Activated T-helper 1 cell treated with anti-CD3 and anti-CD28 coated beads, Interleukin-2, amount 50 U/mL, for 16 hours (primary cell): ENCODE measurements around the gene CASS4.
"Not testable (repeated sequence)": the region's sequence is repeated elsewhere in the genome, so short reads cannot be mapped to it uniquely, and the experiment has no call there.

ENCODE experiments used
- DNase-seq, 2 donors: peaks; one replicate each; pipeline ENCODE4 v3.0.0-alpha.2; 2020; ENCODE audit warnings: low read depth in 1 of 2, low spot score in 1 of 2

Gene CASS4

DNA sequence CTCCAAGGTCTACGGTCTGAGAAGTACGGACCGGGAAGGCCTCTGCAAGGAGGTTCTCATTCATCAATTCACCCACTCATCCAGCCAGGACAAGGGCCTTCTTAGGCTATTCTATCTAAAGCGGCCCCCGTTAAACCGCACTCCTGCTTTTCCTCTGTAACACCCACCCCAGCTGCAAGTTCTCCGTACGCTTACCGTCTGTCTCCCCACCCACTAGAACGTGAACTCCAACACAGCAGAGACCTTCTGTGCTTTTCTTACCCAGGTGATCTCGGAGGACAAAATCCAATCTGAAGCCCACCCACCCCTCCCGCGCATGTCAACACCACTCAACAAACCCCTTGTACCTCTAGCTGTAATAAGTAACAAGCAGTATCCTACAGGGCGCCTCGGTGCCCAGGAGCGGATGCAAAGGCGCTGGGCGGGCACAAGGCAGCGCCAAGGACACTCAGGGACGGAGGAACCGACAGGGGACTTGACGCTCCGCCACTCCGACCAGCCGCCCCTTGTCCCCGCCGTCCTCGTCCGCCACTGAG is 20.4 kb upstream of the CASS4 start:
- no peak for DNase-seq

DNA sequence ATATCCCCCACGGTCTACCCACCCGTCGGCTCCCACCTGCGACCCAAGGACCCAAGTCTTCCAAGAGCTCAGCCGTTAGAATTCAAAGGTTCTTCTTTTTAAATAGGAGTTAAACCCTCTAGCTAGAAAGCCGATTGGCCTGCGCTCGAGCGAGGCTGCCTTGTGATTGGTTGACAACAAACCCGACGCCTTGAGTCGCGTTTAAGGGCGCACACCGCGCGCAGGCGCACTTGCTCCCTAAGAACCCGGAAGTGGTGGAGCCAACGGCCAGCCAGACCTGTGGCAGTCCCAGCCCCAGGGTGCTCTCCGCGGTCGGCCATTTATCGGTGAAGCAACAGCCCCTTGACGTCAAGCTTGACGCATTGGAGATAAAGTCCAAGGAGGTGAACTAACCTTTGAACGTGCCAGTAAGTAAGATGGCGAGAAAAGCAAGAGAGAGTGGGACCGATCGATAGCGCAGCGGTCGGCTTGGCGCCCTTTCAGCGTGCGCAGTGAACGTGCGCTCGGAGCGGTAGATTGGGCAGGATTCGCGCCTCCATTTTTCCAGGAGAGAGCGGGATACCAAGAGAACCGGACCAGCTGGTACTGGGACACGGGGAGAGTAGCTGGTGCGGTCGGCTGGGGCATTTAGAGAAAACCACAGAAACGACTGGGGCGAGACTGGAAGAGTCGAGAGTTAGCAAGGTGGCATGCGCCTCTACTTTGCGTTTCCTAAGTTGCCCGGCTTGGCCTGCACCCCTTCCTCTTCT is 19.8 kb upstream of the CASS4 start, which contains the start of the genes AURKA and CSTF1:
Gene AURKA (minus strand): TSS at position 84 of the 749 bp plus-strand sequence. CDS start 4,018 bp downstream, outside the sequence.
Gene CSTF1 (plus strand): TSS at position 514 of the 749 bp plus-strand sequence. CDS start 2,908 bp downstream, outside the sequence.
- peak; percentile 98 to 100 for DNase-seq

DNA sequence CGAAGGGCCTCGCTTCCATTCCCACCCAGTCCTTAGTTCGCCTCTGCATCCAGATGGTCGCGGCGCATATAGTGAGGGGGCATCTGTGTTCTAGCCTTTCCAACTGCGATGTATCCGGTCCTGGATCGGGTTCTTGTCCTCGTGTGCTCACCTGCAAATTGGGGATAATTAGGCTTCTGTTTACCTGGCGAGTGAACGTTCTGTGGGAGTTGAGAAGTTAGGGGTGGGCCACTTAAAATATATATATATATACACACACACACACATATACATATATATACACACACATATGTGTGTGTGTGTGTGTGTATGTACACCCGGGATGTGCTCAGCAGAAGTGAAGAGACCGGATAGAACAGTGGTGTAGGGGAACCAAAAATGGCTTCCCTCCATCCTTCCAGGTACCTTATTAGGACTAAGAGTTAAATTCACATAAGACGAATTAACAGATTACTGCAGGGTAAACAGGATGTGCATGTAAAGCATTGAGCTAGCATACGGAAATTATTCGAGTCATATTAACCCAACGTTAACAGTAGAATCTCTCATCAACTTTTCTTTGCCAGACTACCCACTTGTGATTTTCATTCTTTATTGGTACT is 19.1 kb upstream of the CASS4 start:
- DNase-seq = no peak

DNA sequence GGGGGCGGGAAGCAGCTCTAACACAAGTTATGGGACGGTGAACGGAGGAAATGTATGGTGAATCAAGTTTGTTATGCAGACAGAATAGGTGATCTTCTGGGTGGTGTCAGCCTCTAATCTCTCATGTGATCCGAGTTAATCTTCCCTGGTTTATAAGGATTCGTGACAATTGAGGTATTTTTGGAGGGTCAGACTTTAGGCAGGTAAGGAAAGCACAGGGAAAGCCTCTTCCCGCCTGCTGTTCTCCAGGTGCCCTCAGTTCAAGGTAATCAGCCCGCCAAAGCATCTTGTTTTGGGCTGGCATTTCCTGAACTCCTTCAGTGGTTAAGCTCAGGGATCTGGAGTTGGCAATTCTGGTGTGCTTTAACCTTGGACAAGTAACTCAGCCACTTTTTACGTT is 18.4 kb upstream of the CASS4 start:
- no peak for DNase-seq

DNA sequence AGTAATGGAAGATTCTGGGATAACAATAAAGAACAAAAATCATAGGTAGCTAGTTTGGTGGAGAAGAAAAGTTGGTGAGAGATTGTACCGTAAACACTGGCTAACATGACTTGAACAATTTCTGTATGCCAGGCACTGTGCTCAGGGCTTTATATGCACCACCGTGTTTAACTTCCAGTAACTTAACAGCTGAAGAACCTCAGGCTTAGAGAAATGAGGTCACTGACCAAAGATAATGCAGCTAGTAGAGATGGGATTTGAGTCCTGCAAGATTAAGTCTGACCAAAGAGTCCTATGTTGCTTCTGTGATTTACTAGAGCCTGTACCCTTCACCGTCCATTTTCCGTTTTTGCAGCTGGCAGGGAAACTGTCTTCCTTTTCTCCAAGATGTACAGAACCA is 16.9 kb upstream of the CASS4 start:
- no peak for DNase-seq

DNA sequence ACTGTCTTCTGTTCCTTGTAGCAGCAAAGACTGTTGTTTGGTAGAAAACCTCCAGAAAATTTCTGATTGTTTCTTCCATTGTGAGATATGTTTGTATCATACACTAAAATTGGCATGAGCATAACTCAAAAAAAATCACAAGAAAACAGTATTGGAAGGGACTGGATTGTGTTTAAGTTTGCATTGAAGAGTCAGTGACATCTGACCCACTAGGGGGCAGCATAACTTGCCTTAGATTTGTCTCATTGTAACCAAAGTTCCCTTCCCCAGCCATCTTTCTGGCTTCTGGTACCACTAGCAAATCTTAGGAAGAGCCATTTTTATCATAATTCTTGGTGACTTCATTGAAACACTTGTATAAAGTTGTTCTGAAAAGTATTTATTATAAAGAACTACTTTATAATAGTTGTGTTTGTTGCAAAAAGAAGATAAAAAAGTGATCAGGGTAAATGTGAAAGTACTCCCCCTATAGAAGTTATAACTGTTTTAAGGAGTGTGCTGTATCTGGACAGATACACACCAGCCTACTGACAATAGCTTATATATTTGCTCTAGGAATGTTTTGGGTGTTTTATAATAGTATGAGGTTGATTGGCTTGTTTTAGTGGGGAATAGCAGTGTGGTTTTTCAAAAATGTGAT is 11.9 kb upstream of the CASS4 start:
- peak in 1 of 2 donors; percentile 36 for DNase-seq

DNA sequence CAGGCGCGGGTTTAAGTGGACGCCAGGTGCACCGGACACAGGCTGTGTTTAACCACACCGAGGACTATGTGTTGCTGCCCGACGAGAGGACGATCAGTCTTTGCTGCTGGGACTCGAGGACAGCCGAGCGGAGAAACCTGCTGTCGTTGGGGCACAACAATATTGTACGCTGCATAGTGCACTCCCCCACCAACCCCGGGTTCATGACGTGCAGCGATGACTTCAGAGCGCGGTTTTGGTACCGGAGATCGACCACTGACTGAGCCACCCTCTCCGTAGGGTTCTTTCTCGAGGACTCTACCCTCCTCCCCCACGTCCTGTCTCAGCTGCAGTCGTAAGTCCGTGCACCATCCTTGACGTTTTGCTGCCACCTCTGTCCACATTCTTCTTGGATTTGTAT is 8.6 kb upstream of the CASS4 start:
- no peak for DNase-seq

DNA sequence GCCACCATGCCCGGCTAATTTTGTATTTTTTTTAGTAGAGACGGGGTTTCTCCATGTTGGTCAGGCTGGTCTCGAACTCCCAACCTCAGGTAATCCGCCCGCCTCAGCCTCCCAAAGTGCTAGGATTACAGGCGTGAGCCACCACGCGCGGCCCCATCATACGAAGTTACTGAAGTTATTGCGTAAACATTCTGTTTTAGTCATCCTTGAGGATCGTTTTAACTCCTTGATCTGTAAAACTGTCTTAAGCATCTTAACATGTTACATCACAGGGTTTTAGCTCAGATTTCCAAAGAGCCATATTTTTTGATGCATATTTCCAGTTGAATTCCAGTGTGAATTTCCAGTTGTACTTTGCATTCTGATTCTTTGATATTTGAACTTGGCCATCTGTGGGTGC is 6.7 kb upstream of the CASS4 start:
- not testable (repeated sequence) for DNase-seq

DNA sequence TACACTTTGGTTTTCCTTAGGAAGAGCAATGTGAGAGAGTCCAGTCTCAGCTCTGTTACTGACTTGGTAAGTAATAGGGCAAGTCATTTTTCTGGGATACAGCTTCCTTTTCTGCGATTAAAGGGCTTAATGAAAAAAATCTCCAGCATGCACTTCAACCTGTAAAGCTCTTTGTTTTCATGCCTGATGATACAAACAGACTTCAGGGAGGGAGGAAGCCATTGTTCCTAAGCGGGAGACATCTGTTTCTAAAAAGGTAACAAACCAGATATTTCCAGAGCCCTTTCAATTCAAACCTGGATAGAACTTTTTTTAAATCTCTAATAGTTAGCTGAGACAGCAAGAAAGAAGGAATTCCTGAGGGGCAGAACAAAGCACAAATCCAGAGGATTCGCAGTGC is 5.2 kb upstream of the CASS4 start:
- DNase-seq = no peak

DNA sequence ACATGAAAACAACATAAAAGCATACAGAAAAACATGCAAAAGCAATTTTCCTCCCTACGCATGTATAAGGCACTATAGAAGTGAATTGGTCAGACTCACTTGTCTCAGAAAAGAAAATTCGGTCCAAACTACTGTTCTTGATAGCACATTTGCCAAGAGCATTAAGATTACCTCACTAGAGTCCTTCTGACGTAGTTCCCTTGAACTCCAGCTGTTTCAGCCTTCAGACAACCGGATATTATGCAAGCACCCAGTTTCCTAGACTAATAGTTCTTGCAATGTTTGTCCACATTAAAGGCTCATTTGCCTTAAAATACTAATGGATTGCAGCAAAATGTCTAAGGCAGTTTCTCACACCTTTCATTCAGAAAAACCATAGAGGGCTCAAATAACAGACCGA is 2.5 kb upstream of the CASS4 start:
- no peak for DNase-seq

DNA sequence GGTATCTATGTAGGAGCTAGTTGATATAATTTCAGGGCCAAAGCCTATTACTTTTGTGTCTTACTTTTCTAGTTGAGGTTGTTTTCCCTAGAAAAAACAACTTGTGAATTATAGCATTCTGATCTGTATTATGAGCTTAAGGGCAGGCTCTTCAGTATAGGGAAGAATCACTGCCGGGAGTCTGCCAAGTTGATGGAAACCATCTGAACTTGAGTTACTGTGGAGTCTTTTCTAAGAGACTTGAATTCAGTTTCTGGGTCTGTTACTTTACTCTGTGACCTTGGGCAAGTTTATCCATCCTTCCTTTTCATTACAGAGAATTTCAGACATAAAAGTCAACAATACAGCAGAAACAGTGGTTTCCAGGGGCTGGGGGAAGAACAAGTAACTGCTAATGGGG is 2.1 kb upstream of the CASS4 start:
- DNase-seq = no peak

DNA sequence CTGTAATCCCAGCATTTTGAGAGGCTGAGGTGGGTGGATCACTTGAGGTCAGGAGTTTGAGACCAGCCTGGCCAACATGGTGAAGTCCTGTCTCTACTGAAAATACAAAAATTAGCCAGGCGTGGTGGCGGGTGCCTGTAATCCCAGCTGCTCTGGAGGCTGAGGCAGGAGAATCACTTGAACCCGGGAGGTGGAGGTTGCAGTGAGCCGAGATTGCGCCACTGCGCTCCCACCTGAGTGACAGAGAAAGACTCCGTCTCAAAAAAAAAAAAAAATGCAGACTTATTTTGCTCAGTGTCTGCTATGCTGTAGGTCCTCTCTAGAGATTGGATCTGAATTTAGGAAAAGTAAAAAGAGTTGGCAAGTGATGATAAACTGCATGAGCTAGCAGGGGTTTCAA is 773 bp upstream of the CASS4 start:
- not testable (repeated sequence) for DNase-seq

DNA sequence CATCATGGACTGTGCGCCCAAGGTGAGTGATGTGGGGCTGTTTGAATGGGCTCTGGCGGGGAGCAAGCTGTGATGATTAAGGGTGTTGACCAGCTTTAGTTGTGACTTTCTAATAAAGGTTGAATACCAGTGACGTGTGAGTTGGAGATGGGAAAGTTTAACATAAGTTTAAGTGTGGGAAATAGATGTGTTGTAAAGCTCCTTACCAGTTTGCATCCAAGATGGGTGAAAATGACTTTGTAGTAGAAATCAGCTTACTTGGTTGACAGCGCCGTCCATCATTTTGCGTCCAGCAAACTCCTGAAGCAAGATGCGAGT is 372 bp downstream of the CASS4 start:
- DNase-seq = no peak

DNA sequence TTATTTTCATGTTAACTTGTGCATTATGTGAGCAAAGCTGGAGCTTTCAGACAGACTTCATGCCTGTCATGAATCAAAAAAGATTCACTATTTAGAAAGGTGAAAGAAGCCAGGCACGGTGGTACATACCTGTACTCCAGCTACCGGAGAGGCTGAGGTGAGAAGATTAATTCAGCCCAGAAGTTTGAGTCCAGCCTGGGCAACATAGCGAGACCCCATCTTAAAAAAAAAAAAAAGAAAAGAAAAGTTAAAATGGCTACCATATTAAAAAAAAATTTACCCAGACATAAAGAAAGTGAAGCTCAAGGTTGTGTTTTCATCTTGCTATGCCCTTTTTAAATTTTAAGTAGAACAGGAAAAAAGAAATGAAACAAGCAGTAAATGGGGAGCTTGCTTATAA is 889 bp downstream of the CASS4 start:
- DNase-seq = no peak

DNA sequence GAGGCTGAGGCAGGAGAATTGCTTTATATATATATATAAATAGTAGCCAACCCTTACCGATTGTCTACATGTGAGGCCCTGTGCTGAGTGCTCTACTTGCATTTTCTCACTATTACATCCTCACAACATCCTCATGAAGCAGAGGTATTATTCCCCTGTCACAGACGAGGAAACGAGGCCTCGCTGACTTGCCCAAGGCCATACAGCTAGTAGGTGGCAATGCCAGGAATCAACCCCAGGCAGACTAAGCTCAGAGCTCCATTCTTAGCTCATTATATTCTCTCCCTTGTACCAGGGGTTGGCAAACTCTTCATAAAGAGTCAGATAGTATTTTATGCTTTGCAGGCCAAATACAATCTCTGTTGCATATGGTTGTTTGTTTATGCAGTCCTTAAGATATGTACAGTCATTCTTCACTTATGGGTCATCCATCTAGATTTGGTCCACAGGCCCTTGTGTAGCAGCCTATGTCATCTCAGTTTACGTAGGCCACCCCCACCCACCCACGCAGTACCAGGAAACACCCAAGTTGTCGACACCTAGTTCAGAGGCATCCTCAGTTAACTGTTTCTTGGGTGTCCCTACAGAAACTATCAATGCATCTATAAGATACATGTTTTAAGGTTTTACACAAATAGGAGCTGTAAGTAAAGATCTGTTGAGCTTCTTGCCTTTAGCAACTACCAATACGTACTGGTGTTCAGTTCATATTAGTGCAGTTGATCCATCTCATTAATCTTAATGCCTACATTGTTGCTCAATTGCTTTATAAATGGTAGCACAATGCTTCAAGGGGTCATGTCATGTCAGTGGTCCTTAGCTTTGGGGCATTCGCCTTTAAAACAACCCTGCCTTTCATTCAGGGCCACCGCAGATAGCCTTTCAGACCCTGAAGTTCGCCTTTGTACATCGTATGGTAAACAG is 3.0 kb downstream of the CASS4 start:
- no peak for DNase-seq

DNA sequence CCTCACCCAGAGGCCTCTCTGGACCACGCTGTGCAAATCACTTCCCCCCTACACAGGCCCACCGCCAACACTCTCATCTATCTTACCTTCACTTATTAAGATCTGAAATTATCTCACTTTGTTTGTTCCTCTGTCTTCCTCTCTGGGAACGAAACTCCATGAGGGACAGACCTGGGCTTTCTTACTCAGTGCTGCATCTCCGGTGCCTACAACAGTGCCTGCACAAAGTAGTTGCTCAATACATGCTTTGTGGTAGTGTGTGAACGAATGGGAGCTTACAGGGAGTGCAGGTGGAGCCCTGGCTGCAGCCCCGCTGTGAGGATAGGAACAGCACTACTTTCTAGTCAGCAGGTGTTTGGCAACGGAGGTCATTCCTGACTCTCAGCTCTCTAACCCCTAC is 5.3 kb downstream of the CASS4 start:
- no peak for DNase-seq

DNA sequence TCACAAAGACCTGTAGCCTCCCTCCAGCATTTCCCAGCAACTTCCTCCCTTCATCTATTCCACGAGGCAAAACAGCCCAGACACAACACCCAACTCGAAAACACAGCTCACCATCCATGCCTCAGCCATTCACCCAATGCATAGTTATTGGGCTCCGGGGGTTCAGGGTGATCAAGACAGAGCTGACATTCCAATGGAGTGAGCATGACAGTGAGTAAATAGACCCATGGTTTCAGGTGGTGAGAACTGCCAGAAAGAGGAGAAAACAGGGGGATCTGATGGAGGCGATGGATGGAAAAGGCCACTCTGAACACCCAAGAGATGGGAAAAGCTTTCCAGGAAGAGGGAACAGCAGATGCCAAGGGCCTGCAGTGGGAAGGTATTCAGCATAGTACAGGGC is 5.9 kb downstream of the CASS4 start:
- no peak for DNase-seq

DNA sequence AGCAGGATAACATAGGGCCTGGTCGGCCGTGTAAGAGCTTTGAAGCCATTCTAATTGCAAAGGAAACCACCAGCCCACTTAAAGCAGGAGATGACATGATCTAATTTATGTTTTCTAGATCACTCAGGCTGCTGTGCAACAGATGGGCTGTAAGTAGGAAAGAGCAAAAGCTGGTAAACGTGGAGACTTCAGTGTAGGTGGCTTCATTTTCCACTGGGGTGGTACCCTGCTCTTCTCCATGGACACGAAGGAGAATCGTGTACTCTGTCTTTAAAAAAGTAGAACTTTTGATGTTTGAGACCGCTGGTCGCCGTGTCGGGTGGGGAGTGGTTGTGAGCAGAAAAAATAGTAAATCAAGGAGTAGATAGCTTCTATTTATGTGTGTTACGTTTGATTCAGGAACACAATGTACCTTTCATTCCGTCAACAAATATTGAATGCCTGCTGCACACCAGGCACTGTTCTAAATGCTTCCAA is 6.4 kb downstream of the CASS4 start:
- no peak for DNase-seq

DNA sequence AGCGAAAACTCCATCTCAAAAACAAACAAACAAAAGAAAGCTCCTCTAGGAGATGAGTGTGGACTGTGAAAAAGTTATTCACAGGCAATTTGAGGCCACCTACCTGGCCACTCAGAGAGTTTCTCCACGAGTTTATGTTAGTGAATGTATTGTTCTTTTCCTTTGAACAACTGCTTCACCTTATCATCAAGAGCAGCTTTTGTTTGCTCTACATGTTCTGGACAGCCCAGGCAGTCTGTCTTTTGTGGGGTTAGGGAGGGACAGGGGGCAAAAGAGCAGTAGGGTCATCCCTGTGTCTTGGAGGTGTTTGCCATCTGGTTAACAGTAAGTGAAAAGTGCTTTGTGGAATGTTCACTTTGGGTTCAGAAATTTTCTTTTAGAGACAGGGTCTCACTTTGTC is 8.0 kb downstream of the CASS4 start:
- DNase-seq = no peak

DNA sequence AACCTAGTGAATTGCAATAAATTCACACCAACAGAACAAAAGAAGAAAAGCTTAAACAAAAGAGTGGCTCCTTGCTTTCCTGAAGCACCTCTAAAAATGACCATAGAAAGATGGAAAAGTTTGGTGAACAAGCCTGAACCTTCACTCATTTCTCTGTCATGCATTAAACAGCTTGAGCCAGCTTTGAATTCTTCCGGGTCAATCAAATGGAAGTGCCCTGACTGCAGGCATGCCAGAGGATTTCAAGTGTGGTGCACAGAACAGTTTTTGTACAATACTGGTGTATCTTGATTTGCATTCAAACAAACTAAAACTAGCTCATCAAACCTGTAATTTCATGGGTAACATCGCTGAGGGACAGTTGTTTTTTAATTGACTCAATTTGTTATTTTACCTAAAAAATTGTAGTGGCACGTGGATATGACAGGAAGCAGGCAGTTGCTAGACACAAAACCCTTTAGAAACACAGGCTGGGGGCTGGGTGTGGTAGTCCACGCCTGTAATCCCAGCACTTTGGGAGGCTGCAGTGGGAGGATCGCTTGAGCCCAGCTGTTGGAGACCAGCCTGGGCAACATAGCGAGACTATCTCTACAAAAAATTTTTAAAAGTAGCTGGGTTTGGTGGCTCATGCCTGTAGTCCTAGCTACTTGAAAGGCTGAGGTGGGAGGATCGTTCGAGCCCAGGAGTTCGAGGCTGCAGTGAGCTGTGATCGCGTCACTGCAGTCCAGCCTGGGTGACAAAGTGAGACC is 9.1 kb downstream of the CASS4 start:
- no peak for DNase-seq
